ENCODE measurements around the gene TGM2. TPM values are rescaled to one million over a fixed set of nuclear protein-coding genes. Genes with fewer than 3 reads are reported as not detected.

Gene TGM2
- total RNA-seq, 1 experiment from 2014 or later, result 1.5 TPM

DNA sequence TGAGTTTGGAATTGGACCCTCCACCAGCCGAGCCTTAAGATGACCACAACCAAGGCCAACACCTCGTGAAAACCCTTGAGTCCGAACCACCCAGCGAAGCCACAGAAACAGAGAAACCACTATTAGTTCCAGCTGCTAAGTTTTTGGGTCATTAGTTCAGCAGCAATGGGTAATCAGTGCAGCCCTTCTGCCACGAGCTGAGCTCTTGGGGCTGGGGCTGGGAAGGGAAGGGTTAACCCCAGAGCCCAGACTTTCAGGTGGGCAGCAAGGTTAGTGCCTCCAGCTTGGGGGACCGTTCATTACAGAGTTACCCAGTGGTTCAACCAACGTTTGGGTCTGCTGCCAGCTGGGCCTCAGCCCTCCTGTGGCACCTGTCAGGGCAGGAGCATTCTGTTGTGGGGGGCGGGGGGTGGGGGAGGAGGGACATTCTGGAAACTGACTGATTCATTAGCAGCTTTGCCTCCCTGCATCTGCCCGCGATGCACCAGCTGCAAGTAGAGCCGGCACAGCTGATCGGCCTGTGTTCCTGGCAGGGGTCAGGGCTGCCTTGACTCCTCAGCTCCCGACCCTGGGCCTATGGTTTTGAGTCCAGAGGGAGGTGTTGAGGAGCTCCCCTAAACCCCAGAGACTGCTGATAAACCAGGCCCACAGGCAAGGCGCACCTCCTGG, 52.7 kb downstream of the TGM2 start:
- Mint-ChIP-seq H3K9me3 (ENCODE audit: unreplicated experiment) (peaks cover 8% of the 10 kb centered on the region), H3K4me3 (ENCODE audit: unreplicated experiment) (no peak overlapping the region), H3K27me3 (ENCODE audit: insufficient read depth, unreplicated experiment) (no peaks in the 10 kb centered on the region), H3K27ac (ENCODE audit: low read depth, unreplicated experiment) (no peak overlapping the region), H3K36me3 (ENCODE audit: insufficient read depth, unreplicated experiment) (no peaks in the 10 kb centered on the region), H3K4me1 (ENCODE audit: insufficient read depth, unreplicated experiment) (peaks cover 38% of the 10 kb centered on the region)
- TF ChIP-seq, protein P1, sequence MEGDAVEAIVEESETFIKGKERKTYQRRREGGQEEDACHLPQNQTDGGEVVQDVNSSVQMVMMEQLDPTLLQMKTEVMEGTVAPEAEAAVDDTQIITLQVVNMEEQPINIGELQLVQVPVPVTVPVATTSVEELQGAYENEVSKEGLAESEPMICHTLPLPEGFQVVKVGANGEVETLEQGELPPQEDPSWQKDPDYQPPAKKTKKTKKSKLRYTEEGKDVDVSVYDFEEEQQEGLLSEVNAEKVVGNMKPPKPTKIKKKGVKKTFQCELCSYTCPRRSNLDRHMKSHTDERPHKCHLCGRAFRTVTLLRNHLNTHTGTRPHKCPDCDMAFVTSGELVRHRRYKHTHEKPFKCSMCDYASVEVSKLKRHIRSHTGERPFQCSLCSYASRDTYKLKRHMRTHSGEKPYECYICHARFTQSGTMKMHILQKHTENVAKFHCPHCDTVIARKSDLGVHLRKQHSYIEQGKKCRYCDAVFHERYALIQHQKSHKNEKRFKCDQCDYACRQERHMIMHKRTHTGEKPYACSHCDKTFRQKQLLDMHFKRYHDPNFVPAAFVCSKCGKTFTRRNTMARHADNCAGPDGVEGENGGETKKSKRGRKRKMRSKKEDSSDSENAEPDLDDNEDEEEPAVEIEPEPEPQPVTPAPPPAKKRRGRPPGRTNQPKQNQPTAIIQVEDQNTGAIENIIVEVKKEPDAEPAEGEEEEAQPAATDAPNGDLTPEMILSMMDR (IDR thresholded peaks at IDR 0.05; ENCODE audit: unreplicated experiment), result no peak
- no TSS peak for BruUV-seq (replicated peaks)
- ChIA-PET POLR2A (interaction anchor here (0.6 kb wide), 2 partner anchors 31 to 230 kb away, joined by 3 read pairs; no protein-coding TSS in a partner anchor), CTCF (interaction anchor here (0.9 to 7.1 kb wide), 8 partner anchors 19 to 210 kb away, joined by 3 to 71 read pairs (median 6); no protein-coding TSS in a partner anchor)
- no peak for DNase-seq (ENCODE audit: unreplicated experiment)
- intact Hi-C loops (cut with micrococcal nuclease), result loop anchor here (10.0 kb wide), 1 partner anchor 52 kb away; the partner anchor contains the start of gene TGM2

DNA sequence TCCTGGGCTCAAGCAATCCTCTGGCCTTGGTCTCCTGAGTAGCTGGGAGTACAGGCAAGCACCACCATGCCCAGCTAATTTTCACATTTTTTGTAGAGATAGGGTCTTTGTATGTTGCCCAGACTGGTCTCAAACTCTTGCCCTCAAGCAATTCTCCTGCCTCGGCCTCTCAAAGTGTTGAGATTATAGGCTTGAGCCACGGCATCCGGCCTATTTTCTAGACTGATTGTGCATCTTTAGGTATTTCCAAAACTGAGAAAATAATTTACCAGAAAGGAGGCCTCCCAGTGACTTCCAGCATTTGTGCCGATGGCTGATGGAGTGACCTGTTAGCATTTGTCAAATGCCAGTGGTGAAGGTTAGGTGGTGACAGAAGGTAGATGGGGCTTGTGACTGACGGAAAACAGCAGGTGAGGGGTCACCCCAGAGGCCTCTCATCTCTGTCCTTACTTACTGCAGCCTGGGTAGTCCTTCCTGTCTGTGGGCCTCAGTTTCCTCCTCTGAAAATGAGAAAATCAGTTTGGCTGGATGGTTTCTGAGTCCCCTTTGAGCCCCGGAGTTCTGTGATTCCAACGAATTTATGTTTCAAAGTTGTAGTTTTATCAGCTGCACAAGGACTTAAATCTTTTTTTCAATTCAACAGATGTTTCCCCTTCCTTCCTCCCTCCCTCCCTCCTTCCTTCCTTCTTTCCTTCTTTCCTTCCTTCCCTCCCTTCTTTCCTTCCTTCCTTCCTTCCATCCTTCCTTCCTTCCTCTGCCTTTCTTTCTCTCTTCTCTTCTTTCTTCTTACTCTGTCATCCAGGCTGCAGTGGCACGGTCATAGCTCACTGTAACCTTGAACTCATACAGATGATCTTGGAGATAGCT, 53.5 kb downstream of the TGM2 start:
- intact Hi-C loops (cut with micrococcal nuclease), result loop anchor here (10.0 kb wide), 1 partner anchor 53 kb away; the partner anchor contains the start of gene TGM2
- TF ChIP-seq, protein P1 (IDR thresholded peaks at IDR 0.05; ENCODE audit: unreplicated experiment), result no peak
- Mint-ChIP-seq H3K36me3 (ENCODE audit: insufficient read depth, unreplicated experiment) (no peaks in the 10 kb centered on the region), H3K27me3 (ENCODE audit: insufficient read depth, unreplicated experiment) (no peaks in the 10 kb centered on the region), H3K4me3 (ENCODE audit: unreplicated experiment) (no peak overlapping the region), H3K9me3 (ENCODE audit: unreplicated experiment) (peaks cover under 1% of the 10 kb centered on the region), H3K27ac (ENCODE audit: low read depth, unreplicated experiment) (peak overlapping the region; percentile 64), H3K4me1 (ENCODE audit: insufficient read depth, unreplicated experiment) (peaks cover 30% of the 10 kb centered on the region)
- POLR2A ChIA-PET, result interaction anchor here (0.6 to 2.8 kb wide), 6 partner anchors 12 to 229 kb away, joined by 3 to 10 read pairs (median 4); no protein-coding TSS in a partner anchor
- CTCF ChIA-PET, result interaction anchor here (0.7 to 7.1 kb wide), 6 partner anchors 10 to 211 kb away, joined by 3 to 71 read pairs (median 4); no protein-coding TSS in a partner anchor
- BruUV-seq (replicated peaks), result no TSS peak
- no peak for DNase-seq (ENCODE audit: unreplicated experiment)

DNA sequence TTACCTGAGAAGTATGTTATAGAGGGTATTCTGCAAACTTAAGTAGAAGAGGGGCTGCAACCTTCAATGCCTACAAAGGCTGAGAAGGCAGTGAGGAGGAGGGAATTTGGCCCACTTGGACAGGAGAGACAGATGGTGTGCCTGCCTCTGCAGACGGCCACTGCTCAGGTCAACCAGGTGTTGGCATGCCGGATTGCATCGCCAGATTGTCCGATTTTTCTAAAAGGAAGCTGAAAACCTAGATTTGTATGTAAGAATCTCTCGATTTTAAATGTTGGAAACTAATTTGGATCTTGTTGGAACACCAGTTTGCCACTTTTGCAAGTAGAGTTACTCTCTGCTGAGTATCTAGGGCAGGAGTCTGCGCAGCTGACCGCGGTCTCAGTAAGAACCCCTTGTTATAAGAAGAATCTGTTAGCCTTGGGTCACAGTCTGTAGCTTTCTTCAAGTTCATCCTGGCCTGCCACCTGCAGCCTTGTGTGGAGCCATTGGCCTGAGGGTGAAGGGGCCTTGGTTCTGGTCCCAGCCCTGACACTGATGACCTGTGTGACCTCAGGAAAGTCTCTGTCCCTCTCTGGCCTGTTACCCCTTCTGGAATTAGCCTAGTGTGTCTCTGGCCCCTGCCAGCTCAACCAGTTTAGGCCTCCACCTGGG, 54.4 kb downstream of the TGM2 start:
- H3K27ac Mint-ChIP-seq (ENCODE audit: low read depth, unreplicated experiment), result peak overlapping the region; percentile 64
- peaks cover 24% of the 10 kb centered on the region for H3K4me1 Mint-ChIP-seq (ENCODE audit: insufficient read depth, unreplicated experiment)
- ChIA-PET CTCF (interaction anchor here (0.7 to 7.1 kb wide), 8 partner anchors 9 to 109 kb away, joined by 3 to 71 read pairs (median 4); no protein-coding TSS in a partner anchor), POLR2A (interaction anchor here (0.6 to 2.8 kb wide), 15 partner anchors 11 to 638 kb away, joined by 3 to 11 read pairs (median 5); no protein-coding TSS in a partner anchor)
- intact Hi-C loops (cut with micrococcal nuclease), result loop anchor here (10.0 kb wide), 1 partner anchor 54 kb away; the partner anchor contains the start of gene TGM2
- no peaks in the 10 kb centered on the region for H3K9me3 Mint-ChIP-seq (ENCODE audit: unreplicated experiment)
- H3K27me3 Mint-ChIP-seq (ENCODE audit: insufficient read depth, unreplicated experiment), result no peaks in the 10 kb centered on the region
- TF ChIP-seq, protein P1 (IDR thresholded peaks at IDR 0.05; ENCODE audit: unreplicated experiment), result no peak
- H3K36me3 Mint-ChIP-seq (ENCODE audit: insufficient read depth, unreplicated experiment), result no peaks in the 10 kb centered on the region
- BruUV-seq (replicated peaks), result no TSS peak
- no peak overlapping the region for H3K4me3 Mint-ChIP-seq (ENCODE audit: unreplicated experiment)
- no peak for DNase-seq (ENCODE audit: unreplicated experiment)

All from MCF 10A (cell line).